GM18502 (cell line): ENCODE data around the gene RSF1.
"Not testable (repeated sequence)": the region's sequence is repeated elsewhere in the genome, so short reads cannot be mapped to it uniquely, and the experiment has no call there.

ENCODE experiments used
- ATAC-seq: cut with Tn5 transposase; IDR thresholded peaks from one replicate; pipeline ENCODE4 v1.9.1; 2021; ENCODE audit warnings: mild to moderate bottlenecking; ENCODE audit not compliant: unreplicated experiment, poor library complexity

Gene RSF1, protein sequence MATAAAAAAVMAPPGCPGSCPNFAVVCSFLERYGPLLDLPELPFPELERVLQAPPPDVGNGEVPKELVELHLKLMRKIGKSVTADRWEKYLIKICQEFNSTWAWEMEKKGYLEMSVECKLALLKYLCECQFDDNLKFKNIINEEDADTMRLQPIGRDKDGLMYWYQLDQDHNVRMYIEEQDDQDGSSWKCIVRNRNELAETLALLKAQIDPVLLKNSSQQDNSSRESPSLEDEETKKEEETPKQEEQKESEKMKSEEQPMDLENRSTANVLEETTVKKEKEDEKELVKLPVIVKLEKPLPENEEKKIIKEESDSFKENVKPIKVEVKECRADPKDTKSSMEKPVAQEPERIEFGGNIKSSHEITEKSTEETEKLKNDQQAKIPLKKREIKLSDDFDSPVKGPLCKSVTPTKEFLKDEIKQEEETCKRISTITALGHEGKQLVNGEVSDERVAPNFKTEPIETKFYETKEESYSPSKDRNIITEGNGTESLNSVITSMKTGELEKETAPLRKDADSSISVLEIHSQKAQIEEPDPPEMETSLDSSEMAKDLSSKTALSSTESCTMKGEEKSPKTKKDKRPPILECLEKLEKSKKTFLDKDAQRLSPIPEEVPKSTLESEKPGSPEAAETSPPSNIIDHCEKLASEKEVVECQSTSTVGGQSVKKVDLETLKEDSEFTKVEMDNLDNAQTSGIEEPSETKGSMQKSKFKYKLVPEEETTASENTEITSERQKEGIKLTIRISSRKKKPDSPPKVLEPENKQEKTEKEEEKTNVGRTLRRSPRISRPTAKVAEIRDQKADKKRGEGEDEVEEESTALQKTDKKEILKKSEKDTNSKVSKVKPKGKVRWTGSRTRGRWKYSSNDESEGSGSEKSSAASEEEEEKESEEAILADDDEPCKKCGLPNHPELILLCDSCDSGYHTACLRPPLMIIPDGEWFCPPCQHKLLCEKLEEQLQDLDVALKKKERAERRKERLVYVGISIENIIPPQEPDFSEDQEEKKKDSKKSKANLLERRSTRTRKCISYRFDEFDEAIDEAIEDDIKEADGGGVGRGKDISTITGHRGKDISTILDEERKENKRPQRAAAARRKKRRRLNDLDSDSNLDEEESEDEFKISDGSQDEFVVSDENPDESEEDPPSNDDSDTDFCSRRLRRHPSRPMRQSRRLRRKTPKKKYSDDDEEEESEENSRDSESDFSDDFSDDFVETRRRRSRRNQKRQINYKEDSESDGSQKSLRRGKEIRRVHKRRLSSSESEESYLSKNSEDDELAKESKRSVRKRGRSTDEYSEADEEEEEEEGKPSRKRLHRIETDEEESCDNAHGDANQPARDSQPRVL (N-terminal part only)

GRCh38 chr11:77820565-77821348, at the start of gene RSF1, which contains the start of gene AAMDC:
Gene RSF1, minus strand, starts transcription at chr11:77820722. Its CDS starts 8 bp downstream, at chr11:77820714.
Gene AAMDC, plus strand, starts transcription at chr11:77821144. Its CDS starts 21,353 bp downstream, at chr11:77842497.
- ATAC-seq, result peak; percentile 83

- ATAC-seq, result no peak
These were observed 48.2 kb upstream of the RSF1 start for GRCh38 chr11:77868744-77869143.

GRCh38 chr11:77866336-77866735, 45.8 kb upstream of the RSF1 start:
- ATAC-seq, result no peak

GRCh38 chr11:77865805-77866204, 45.3 kb upstream of the RSF1 start:
- ATAC-seq, result no peak

DNA sequence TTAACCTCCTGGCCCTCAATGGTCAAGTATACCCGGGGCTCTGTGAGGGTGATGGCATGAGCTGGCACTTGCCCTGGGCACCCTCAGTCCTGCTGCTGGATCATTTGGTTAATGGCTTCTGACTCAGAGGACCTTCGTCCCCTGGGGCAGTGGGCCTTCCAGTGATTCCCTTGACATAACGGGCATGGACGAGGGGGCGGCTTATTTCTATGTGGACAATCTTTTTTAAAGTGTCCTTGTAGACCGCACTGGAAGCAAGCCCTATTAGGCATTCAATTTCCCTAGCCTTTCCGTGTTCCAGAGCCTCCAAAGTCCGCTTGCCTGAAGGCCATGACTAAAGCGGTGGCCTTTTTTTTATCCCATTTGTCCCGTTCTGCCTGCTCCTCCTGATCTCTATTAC, 40.9 kb upstream of the RSF1 start:
- not testable (repeated sequence) for ATAC-seq

- not testable (repeated sequence) for ATAC-seq
These were observed 37.5 kb upstream of the RSF1 start for GRCh38 chr11:77857906-77858457.

DNA sequence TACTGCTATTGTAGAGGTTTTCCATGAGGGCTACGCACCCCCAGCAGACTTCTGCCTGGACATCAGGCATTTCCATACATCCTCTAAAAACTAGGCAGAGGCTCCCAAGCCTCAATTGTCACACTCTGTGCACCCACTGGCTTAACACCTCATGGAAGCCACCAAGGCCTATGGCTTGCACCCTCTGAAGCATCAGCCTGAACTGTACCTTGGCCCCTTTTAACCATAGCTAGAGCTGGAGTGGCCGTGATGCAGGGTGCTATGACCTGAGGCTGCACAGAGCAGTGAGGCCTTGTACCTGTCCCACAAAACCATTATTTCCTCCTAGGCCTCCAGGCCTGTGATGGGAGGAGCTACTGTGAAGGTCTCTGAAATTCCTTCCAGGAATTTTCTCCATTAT, 34.3 kb upstream of the RSF1 start:
- no peak for ATAC-seq

GRCh38 chr11:77851503-77851902, 31.0 kb upstream of the RSF1 start:
- ATAC-seq, result no peak

DNA sequence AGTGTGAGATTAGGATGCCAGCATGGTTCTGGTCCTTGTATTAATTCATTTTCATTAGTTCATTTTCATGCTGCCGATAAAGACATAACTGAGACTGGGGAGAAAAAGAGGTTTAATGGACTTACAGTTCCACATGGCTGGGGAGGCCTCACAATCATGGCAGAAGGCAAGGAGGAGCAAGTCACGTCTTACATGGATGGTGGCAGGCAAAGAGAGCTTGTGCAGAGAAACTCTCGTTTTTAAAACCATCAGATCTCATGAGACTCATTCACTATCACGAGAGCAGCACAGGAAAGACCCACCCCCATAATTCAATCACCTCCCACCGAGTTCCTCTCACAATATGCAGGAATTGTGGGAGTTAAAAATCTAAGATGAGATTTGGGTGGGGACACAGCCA, 23.2 kb upstream of the RSF1 start:
- not testable (repeated sequence) for ATAC-seq

DNA sequence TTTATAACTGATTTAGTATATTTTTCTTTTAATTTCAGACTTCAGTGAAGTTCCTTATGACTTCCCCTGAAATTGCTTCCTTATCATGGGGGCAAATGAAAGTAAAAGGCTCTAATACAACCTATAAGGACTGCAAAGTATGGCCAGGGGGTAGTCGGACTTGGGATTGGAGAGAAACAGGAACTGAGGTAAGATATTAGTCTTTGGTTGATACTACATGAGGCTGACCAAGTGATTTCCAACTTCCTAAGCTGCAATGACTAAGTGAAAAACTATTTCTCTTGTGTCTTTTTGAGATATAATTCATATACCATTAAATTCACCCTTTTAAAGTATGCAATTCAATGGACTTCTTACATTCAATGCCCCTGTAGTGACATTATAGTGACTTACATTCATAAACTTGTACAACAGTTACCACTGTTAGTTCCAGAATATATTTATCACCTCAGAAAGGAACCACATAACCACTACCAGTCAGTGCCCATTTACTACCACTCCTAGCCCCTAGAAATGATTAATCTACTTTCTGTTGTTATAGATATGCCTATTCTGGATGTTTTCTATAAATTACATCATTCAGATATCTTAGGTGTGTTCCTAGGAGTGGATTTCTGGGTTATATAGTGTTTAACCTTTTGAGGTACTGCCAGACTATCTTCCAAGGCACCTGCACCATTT, 22.1 kb upstream of the RSF1 start:
- no peak for ATAC-seq

DNA sequence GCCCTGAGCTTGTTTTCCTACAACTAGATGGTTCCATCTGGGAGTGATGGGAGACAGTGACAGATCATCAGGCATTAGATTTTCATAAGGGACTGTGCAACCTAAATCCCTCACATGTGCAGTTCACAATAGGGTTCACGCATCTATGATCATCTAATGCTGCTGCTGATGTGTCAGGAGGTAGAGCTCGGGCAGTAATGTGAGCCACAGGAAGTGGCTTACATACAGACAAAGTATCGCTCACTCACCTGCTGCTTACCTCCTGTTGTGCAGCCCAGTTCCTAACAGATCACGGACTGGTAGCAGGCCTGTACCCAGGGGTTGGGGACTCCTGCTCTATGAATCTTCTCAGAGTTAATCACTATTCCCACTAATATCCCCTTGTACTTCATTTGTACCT, 12.8 kb upstream of the RSF1 start:
- ATAC-seq, result no peak

- ATAC-seq, result no peak
These were observed 8.4 kb upstream of the RSF1 start for GRCh38 chr11:77828926-77829325.

GRCh38 chr11:77823775-77824174, 3.3 kb upstream of the RSF1 start:
- ATAC-seq, result no peak

- ATAC-seq, result not testable (repeated sequence)
These were observed 1.6 kb upstream of the RSF1 start for GRCh38 chr11:77822126-77822525.

DNA sequence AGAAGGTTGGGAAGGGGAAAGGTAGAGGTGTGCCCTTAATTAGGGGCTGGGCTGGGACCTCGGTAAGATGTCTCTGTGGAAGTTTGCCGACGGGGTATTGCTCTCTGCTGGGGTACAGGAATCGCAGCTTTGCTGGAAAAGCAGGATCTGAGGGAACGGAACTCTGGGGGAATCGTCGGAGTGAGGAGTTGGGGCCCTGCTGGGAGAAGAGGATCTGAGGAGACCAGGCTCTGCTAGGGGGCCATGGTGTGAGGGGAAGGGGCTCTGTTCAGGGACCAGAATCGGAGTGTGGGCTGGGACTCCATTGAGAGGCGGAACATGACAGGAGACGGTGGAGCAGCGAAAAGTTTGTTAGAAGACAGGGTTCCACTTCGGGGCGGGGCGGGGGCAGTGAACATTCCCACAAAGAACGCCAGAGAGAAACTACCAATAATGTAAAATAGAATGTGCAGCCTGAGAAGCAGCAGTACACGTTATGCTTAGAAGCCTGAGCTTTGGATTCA, 878 bp upstream of the RSF1 start:
- ATAC-seq, result no peak

GRCh38 chr11:77819921-77820564, 479 bp downstream of the RSF1 start:
- ATAC-seq, result peak; percentile 15

DNA sequence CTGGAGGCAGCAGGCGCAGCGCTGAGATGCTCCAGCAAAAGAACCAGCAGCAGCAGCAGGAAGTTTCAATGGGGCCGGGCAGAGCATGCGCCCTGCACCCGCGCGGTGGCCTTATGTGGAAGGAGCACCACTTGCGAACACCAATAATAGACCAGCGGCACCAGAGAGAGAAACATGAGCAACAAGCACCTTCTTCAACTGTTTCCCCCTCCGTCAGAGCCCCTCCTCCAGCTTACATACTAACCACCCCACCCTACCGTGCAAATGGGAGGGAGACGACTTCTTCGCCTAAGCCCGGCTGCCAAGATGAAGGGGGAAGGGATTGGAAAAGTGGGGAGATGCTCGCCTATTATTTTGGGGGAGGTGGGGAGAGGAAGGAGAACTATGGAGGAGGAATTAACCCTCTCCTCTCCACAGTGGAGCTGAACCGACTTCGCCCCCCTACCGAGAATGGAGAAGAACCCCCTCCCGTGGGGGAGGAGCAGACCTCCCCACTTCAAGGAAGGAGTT, 1.1 kb downstream of the RSF1 start:
- ATAC-seq, result peak; percentile 60

DNA sequence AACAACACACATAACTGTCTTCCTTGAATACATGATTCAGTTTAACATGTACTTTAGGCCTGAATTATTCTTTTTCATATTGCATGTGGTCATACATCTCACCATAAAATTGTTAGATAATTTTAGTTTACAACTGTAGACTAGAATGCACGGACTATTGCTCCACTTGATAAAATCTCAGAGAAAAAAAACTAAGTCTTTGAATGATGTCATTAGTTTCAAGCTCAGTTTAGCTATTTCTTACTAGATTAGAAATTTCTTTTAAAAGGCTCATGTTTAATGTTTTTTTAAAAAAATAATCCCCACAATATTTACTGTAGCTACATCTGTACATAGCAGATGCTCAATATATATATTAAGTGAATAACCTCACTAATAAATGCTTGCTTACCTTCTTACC, 5.1 kb downstream of the RSF1 start:
- no peak for ATAC-seq
